Measurements from ENCODE around the gene E2F4.

The E2F4 gene

GRCh38 chr16:67208154-67208896 is 16.4 kb downstream of the E2F4 start:
- no peak for DNase-seq (ENCODE audit: low read depth in 2 of 2)

DNA sequence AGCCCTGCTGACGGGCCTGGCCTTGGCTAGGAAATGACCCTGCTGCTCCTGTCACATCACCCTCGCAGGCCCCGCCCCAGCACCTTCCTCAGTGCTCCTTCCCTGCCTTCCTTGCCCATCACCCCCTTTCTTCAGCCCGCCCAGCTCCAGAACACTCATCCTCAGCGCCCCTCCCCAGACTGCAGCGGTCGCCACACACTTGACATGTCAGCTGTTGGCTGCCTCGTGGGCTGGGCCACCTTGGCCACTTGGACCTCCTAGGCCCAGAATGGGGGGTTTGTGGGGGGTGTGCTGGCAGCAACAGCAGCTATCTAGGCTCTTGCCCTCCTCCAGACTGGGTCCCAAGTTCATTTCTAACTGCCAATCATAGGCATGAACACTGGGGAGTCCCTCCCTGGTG is 17.6 kb downstream of the E2F4 start:
- no peak for DNase-seq (ENCODE audit: low read depth in 2 of 2)

DNA sequence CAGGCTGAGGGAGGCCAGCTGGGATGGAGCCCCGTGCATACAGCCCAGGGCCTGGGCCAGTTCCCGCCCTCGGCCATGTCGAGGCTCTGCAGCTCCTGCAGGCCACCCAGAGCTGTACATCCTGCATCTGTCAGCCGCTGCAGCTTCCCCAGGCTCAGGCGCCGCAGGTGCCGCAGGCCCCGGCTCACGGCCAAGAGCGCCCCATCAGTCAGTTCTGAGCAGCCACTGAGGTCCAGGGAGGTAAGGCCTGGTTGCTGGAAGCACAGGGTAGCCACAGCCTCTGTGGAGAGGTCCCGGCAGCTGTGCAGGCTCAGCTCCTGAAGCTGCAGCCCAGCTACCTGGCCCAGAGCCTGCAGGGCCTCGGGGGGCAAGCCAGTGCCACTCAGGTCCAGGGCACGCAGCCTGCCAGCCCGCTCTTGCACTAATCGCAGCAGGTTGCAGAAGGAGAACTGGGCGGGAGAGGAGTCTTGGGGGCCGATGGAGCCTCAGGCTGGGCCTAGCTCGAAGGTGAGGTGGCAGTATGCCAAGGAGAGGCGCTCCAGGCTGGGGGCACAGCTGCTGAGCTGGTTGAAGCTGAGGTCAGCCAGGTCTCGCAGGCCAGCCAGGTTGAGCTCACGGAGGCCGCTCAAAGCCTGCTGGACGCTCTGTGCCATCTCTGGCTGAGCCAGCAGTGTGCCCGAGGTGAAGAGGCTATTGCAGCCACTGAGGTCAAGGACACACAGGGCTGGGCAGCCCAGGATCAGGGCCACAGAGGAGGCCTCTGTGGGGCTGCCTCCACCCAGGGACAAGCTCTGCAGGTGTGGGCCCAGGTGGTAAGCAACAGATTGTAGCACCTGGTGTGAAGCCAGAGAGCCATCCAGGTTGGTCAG is 18.3 kb downstream of the E2F4 start:
- no peak for DNase-seq (ENCODE audit: low read depth in 2 of 2)

GRCh38 chr16:67211674-67212073 is 19.7 kb downstream of the E2F4 start:
- DNase-seq (ENCODE audit: low read depth in 2 of 2) = no peak

DNA sequence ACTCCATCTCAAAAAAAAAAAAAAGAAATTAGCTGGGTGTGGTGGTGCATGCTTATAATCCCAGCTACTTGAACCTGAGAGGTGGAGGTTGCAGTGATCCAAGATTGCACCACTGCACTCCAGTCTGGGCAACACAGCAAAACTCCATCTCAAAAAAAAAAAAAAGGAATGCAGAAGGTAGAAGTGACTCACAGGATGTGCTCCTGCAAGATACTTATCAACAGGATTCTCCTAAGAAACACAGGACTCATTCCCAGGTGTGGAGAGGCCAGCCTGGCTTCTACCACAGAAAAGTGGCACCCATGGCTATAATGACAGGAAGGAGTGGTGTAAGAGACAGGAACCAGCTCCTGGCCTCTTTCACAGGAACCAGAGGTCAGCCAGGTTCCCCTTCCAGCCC is 20.8 kb downstream of the E2F4 start:
- DNase-seq (ENCODE audit: low read depth in 2 of 2) = no peak

- DNase-seq (ENCODE audit: low read depth in 2 of 2) = no peak
These were observed 21.5 kb downstream of the E2F4 start for GRCh38 chr16:67213197-67214019.

GRCh38 chr16:67215706-67216105 is 23.8 kb downstream of the E2F4 start:
- no peak for DNase-seq (ENCODE audit: low read depth in 2 of 2)

DNA sequence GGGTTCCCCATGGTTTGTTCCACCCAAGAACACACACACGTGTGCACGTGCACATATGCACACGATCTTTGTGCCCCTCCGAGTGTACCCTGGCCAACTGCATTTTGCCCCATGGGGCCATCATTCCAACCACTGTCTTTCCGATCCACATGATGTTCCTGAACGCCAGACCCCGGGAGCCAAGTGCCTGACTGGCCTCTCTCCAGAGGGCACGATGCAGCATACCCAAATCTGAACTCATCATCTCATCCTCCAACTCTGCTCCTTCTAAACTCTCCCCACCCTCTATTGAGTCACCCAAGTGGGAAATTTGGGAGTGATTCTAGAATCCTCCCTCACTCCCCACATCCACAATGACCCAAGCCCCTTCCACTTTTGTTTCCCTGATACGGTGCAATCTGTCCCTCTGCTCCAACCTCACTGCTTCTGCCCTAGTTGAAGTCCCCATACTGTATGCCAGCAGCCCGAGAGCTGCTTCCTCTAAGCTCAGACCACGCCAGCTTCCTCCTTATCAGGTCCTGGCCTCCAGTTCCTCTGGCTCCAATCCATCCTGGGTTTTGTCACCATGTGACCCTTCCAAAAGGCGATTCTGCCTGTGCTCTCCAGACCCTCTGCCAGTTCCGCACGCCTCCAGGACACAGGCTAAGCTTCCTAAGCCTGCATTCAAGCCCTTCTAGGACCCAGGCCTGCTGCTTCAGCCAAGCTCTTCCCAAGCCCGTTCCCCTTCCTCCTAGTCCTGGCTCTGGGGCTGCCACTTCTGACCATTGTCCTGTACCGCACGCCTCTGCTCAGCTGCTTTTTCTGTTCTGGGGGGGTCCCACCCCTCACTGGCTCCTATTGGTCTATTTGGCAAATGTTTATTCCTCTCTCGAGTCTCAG is 24.9 kb downstream of the E2F4 start:
- no peak for DNase-seq (ENCODE audit: low read depth in 2 of 2)

- no peak for DNase-seq (ENCODE audit: low read depth in 2 of 2)
These were observed 32.0 kb downstream of the E2F4 start for GRCh38 chr16:67223992-67224391.

DNA sequence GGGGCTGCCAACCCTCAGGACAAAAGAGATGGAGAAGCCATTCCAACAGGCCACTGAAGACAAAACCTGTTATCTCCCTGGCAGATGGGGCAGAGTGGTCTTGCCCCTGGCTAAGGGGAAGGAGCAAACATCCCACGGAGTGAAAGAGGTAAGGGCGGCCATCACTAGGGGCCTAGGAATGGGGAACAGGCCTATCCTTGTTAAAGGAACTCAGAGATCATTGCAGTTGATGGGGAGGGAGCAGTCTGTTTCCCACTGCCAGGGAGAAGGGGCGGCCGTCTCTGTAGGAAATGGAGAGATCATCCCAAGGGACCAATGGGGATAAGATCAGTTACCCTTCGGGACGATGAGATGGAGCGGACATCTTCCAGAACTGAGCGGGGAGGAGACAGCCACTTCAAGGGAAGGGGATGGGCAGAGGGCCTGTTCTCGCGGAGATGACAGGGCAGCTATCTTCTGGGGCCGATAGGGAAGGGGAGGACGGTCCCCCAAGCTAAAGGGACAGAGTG is 34.4 kb downstream of the E2F4 start:
- no peak for DNase-seq (ENCODE audit: low read depth in 2 of 2)

DNA sequence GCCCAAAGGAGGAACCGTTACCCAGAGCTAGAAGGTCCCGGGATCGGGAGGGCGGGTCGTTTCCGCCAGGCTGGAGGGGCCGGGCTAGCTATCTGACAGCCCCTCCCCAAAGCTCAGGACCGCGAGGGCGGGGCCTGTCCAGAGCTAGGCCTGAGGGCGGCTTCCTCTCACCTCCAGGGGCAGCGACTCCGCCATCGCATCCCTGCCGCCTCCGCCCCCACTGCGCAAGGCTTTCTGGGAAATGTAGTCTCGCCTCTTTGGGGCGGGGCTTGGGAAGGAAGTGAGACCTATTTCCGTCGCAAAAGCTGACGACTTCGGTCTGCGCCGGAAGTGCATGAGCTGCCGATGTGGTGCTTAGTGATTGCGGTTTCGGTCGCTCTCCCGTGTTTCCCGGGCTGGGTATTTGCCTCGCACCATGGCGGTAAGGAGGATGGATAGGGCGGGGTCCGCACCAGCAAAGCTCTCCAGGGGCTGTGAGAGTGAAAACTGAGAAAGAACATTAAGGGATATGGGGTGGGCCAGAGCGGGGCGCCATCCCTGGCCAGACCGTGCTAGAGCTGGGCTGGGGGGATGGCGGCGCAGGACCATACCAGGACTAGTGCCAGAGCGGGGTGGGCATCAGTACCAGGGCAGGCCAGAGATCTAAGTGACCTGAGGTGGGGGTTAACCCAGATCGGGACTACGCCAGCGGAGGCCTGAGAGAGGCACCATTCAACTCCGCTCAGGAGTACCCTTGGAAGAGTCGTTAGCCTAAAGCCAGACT is 35.0 kb downstream of the E2F4 start, which contains the start of gene TMEM208:
Gene TMEM208, plus strand, starts transcription at position 327 of the 763 bp plus-strand sequence. Its CDS starts 89 bp downstream, at position 416.
- DNase-seq (ENCODE audit: low read depth in 2 of 2) = peak; percentile 98 to 99

DNA sequence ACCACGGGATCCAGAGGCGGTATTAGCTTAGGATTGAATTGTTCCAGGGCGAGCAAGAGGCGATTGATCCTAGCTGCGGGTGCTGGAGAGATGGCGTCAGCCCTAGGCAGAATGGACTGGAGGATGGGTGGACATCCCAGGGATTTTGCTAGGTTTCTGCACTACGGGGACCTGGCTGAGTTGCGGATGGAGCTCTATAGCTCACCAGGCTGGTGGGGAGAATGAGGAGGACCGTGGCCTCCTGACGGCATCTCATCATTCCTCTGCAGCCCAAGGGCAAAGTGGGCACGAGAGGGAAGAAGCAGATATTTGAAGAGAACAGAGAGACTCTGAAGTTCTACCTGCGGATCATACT is 35.6 kb downstream of the E2F4 start:
- DNase-seq (ENCODE audit: low read depth in 2 of 2) = no peak

GRCh38 chr16:67228034-67228785 is 36.3 kb downstream of the E2F4 start:
- no peak for DNase-seq (ENCODE audit: low read depth in 2 of 2)

- DNase-seq (ENCODE audit: low read depth in 2 of 2) = no peak
These were observed 37.0 kb downstream of the E2F4 start for GRCh38 chr16:67228905-67229304.

DNA sequence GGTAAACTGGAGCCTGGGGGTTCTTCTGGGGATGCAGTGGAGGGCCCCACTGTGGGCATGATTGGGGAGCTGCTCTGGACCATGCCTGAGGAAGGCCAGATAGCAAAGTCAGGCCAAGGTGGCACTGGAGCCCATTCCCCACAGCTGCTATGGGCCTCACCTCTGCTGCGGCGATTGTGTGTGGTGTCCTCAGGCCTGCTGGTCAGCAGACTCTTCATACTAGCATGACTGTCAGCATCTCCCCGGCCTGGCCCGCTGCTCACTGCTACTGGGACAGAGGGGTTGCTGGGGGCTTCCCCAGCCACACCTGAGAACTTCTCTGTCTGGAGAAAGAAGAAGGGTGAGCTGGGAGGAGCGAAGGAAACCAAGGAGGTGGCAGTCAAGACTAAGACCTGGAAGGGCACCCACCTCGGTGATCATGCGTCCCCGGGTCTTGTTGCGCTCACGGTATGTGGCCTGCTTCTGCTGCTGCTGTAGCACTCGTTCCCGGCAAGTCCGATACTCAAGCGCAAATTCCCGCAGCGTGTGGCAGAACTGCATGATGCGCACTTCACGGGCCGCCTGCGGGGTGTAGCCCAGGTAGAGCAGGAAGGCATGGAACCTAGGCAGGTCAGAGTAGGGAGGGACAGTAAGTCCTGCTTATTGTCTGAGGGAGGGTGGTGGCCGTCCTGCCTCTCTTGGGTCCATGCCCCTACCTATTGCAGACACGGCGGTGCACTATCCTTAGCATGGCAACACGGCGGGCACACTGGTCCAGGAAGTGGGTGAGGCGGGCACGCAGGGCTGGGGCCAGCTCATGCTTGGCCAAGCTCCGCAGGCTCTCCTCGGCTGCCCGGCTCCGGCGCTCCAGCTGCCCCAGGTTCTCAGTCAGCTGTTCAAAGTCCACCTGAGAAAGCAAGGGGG is 38.2 kb downstream of the E2F4 start:
- no peak for DNase-seq (ENCODE audit: low read depth in 2 of 2)

- DNase-seq (ENCODE audit: low read depth in 2 of 2) = no peak
These were observed 39.1 kb downstream of the E2F4 start for GRCh38 chr16:67230809-67231660.

GRCh38 chr16:67233596-67233995 is 41.6 kb downstream of the E2F4 start:
- DNase-seq (ENCODE audit: low read depth in 2 of 2) = no peak

All from stimulated activated CD4-positive, alpha-beta T cell treated with anti-CD3 and anti-CD28 coated beads, Interleukin-4, amount 100 ng/mL, for 48 hours (primary cell).